ENCODE measurements around the gene TFAP2C.

The TFAP2C gene

GRCh38 chr20:56676679-56677078 is 47.6 kb downstream of the TFAP2C start:
- no peak for TF ChIP-seq CTCF (IDR thresholded peaks at IDR 0.05; ENCODE audit: extremely low read depth, missing control alignments)
- DNase-seq (ENCODE audit: low spot score) = no peak

- TF ChIP-seq CTCF (IDR thresholded peaks at IDR 0.05; ENCODE audit: extremely low read depth, missing control alignments) = no peak
- DNase-seq (ENCODE audit: low spot score) = no peak
These were observed 54.2 kb downstream of the TFAP2C start for GRCh38 chr20:56683077-56683865.

- DNase-seq (ENCODE audit: low spot score) = no peak
- no peak for TF ChIP-seq CTCF (IDR thresholded peaks at IDR 0.05; ENCODE audit: extremely low read depth, missing control alignments)
These were observed 56.8 kb downstream of the TFAP2C start for GRCh38 chr20:56685879-56686278.

- no peak for TF ChIP-seq CTCF (IDR thresholded peaks at IDR 0.05; ENCODE audit: extremely low read depth, missing control alignments)
These were observed 58.0 kb downstream of the TFAP2C start for GRCh38 chr20:56687061-56687460.

GRCh38 chr20:56688106-56688505 is 59.0 kb downstream of the TFAP2C start:
- DNase-seq (ENCODE audit: low spot score) = no peak

More at GRCh38 chr20:56687061-56687460, 58.0 kb downstream of the TFAP2C start:
- no peak for DNase-seq (ENCODE audit: low spot score)

More at GRCh38 chr20:56688106-56688505, 59.0 kb downstream of the TFAP2C start:
- TF ChIP-seq CTCF (IDR thresholded peaks at IDR 0.05; ENCODE audit: extremely low read depth, missing control alignments) = no peak
